ENCODE results near the gene METAP1D.
"Not testable (repeated sequence)": the region's sequence is repeated elsewhere in the genome, so short reads cannot be mapped to it uniquely, and the experiment has no call there.

METAP1D gene

DNA sequence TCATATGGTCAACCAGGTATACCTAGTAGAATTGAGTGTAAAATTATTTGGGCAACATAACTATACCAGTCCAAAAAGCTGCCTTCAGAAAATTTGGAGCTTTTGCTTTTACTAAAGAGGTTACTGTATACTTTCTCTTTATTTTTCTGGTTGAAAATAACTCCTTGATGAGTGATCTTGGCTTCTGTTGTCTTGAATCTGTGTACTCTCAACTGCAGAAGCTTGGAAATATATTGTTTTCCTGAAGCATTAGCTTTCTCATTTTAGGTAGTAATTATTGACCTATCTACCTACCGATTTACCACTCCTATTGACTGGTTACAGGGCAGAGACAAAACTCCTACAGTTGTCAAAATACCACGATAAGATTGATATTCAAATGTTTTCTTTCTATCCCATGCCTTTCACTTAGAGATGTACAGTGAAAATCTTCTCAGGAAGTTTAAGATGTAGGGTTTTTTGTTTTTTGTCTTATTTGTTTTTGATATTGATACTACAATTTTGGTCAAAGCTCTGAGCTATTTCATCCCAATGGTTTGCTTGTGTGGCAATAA is 49.9 kb downstream of the METAP1D start:
- no peak for DNase-seq

DNA sequence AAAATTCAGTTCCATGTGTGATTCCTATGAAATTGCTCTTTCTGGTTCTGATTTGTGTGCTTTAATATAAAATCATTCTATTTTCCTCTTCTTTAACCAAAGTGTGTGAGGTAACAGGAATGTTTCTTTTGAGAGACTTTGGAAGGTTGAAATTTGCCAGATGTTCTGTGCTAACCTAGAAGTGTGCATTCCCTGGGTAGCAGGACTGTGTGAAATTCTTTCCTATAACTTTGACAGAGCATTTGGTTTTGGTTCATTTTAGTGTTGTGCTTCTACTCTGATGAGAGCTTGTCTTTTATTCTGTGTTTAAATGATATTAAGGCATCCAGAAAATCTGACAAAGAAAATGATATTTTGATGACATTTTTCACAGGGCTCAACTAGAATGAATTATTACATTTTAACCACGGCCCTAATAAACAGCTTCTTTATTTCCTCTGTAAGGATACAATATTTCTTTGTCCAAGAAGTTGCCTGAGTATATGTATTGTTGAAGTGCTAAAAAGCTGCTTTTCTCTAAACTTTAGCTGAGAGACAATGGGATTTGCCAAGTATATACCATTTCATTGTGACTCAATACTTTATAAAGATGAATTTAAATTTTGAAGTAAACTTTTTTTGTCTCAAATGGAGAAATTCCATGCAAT is 50.8 kb downstream of the METAP1D start:
- DNase-seq, result no peak

DNA sequence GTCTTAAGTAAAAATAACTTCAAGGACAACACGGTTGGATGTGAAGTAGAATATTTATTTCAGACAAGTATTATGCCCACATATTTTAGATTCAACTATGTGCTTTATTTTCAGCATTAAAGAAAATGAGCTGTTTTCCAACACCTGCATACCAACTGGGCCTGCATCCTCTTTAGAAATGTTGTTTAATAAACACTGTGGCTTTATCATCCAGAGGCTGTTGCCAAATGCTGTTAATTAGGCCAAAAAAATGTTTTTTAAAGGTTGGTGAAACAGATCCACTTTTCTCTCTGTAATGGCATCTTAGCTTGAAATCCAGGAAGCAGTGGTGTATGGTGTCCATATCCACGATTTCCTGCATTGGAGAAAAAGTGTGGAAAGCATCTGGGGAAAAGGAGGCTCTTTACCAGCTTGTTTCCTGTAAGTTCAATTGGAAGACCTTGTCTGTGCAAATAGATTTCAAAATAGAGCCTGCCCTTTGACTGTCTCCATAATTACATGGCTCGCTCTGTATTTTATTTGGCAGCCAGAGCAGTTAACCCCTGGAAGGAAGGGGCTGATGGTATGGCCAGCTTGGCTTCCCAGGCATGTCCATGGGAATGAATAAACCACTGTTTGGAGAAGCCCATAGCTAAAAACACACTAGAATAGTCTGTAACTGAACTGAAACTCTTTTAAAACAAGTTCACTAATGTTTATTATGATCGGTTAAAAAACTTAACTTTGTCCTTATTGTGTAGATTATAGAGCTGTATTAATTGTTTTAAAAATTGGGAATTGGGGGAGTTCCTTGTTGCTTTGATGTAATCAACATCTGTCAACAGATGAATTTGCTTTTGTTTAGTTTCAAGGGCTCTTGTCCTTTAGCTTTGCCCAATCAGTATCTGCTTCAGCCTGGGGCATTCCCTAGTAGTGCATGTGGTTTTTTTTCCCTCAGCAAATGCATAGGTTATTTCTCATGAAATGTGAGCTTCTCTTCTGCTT is 52.5 kb downstream of the METAP1D start:
- no peak for DNase-seq

DNA sequence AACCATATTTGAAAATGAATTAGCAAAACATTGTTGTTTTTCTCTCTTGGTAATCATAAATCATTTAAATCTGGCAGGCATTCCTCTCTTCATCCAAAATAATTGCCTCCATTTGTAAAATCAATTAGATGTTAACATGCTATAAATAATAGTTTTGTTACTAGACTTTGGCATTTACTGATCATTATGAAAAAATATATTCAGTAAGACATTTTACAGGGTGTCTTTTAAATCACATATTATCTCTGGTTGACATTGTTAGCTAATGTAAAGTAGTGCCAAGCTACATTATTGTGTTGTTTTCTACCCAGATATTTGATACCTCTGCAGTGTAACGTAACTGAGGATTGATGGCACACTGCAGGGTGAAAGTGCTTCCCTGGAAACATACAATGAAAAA is 53.7 kb downstream of the METAP1D start:
- no peak for DNase-seq

DNA sequence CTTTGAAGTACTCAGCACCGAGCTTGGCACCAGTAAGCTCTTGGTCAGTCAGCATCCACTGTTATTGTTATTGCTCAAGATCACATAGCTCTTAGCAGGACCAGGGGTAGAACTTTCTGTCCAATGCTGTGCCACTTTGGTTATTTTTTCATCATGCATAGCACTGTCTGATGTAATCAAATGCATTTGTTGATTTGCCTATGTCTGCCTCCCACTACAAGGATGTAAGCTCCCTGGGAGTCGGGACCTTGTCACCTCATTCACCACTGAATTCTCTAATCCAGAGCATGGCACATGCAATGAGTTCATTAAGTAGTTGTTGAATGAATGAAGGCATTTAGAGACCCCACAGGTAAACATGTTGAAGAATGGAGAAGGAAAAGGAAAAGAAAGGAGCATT is 56.5 kb downstream of the METAP1D start:
- DNase-seq, result no peak

DNA sequence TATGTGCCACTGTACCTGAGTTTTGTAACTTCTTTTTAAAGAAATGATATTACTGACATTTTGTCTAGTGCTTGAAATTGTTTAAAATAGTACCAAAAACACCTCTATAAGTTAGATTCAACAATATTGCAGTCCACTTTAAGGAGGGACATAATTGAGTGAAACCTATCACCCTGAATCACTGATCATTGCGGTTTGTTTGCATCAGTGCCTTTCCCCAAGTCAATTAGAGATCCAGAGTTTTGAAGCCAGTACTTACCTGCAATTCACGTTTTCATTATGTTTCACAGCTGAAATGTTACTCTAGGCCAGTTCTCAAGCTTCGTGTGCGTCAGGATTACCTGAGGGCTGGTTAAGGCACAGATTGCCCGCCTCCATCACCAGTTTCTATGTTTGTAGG is 58.9 kb downstream of the METAP1D start:
- DNase-seq, result no peak

DNA sequence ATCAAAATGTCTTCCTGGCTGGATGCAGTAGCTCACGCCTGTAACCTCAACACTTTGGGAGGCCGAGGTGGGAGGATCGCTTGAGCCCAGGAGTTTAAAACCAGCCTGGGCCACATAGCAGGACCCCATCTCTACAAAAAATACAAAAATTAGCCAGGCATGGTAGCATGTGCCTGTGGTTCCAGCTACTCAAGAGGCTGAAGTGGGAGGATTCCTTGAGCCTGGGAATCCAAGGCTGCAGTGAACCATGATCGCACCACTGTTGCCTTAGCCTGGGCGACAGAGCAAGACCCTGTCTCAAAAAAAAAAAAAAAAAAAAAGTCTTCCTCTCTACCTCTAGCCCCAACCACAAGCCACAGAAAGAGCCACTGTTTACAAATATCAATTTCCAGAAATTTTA is 60.4 kb downstream of the METAP1D start:
- DNase-seq, result not testable (repeated sequence)

DNA sequence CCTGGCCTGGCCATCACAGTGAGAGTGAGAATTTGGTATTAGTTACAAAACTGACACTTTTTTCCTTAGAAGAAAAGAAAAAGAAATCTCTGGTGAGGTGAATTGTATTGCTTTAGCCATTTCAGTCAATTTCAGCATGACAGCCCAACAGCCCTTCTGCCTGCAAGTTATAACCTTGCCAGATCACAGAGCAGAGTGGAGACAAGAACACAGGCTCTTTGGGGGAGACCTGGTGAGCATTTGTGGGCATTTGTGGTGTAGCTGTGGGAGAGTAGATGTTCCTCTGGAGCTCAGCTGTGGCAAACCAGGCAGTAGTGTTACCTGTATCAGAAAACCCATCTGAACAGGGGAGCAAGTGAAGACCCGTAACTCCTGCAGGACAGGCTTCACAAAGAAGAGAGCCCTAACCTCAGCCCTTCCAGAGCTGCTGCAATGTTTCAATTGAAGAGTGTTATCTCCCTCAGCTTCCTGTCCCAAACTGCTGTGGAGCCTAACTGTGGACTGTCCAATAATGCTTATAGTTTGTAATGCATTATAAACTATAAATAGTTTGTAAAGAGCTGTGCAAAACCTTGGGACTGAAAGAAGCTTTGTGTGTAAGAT is 62.8 kb downstream of the METAP1D start:
- no peak for DNase-seq

DNA sequence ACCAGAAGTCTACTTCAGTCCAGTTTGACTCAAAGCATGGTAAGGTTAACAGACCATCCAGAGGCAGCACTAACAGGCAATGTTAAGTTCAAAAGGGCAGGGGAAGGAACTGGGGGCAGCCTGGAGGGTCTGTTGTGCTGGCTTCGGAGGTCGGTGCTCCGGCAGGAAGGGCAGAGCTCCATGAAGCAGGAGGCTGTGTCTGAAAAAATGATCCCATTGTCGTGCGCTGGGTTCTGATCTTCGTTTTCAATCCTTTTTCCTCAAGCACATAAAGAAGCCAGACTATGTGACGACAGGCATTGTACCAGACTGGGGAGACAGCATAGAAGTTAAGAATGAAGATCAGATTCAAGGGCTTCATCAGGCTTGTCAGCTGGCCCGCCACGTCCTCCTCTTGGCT is 63.7 kb downstream of the METAP1D start:
- DNase-seq, result no peak

DNA sequence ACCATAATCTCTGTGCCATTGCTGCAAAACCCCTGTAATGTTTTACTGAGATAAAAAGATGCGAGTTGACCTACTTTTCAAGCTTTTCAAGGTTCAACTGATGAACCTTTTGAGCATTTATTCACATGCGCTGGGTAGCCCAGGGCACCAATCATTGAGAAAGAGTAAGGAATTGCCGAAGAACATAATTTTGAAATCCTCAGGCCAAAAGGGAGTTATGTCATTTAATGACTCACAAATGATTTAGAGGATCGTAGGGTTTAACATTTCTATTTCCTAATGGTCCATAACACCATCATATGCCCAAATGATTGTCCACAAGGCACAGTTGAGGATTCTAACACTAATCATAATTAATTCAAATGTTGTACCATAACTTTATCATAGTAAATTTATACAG is 65.4 kb downstream of the METAP1D start:
- DNase-seq, result no peak

DNA sequence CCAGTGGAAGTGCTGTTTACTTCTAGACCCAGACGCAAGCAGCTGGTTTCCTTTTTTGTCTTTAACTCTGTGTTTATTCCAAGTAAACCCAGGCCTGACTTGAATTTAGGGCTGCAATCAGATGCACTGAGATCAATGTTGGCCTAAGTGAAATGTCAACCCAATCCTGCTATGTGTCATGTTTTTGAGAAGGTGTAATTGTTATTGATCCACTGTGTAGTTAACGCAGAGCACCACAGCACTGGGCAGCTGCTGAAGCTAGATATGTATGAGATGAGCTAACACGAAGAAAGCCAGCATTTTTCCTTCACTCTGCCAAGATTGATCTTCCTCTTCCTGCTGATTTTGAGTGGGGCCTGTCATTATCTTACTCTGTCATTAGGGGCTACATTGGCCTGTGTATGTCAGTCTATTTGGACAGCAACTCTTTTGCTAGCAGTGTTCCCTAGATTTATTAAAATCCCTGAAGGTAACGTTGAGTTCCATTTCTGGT is 66.7 kb downstream of the METAP1D start:
- DNase-seq, result no peak

DNA sequence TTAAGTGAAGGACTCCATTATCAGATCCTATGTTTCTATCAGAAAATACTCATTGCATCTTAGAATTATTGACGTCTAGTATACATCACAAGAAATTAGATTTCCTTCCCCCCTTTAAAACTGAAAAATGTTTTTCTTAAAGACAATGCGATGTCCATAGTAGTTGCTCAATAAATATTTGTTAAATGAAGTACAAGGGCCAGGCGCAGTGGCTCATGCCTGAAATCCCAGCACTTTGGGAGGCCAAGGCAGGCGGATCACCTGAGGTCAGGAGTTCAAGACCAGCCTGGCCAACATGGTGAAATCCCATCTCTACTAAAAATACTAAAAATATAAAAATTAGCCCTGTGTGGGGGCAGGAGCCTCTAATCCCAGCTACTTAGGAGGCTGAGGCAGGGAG is 68.2 kb downstream of the METAP1D start:
- DNase-seq, result not testable (repeated sequence)

DNA sequence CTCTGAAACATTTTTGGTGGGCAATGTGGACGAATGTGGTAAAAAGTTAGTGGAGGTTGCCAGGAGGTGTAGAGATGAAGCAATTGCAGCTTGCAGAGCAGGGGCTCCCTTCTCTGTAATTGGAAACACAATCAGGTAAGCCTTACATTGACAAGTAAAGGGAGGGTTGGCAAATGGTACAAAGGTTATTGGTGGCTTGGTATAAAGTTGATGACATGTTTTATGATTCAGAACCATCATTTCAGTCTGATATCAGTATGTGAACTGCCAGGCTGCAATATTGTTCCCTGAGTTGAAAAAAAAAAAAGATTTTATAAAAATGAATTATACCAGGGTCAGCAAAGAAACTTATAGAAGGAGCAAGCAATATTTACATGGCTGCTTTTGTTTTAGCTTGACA is 71.2 kb downstream of the METAP1D start:
- DNase-seq, result no peak

DNA sequence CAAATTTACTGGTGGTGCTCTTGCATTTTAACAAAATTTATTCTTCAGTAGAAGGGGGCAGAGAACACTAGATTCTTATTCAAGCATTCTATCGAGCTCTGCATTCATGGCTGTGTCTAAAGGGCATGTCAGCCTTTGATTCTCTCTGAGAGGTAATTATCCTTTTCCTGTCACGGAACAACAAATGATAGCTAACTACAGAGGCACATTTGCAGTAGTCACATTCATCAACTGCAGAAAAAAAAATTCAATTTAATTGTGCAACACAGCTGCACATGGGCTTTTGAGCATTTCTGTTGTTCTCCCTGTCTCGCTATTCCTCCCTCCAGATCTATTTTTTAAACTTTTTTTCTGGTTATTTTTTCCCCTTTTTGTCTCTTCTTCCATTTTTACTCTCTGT is 72.5 kb downstream of the METAP1D start:
- no peak for DNase-seq

DNA sequence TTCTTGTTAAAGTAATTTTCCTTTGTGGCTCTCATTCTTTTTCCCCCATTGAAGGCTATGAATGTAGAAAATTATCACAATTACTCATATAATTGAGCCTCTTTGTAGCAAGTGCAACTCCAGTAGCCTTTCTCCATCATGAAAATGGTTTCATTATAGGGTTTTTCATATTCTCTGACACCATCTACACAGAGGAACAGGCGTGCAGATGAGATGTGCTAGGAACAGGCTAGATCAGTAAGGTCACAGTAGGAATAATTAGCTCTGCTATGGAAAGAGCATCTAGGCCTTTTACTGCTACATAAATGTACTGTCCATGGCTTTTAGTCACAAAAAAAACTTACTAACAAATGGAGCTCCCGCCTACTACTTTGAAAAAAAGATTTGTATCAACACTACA is 73.0 kb downstream of the METAP1D start:
- no peak for DNase-seq

DNA sequence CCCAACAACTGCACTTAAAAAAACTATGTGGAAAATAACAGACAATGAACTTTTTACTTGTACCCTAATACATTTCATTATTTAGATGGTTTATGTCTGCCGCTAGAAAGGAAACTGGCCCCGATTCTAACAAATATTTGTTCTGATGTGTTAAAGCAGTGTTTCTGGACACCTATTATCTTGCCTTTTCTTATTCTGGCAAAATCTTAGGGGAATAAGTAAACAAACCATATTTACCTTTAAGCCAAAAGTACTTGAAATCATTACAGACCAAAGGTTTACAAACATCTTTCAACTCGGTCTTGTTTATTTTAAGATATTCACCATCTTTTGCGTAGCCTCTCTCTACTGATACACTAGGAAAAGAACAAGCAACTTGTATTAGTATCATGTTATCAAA is 73.8 kb downstream of the METAP1D start:
- no peak for DNase-seq

DNA sequence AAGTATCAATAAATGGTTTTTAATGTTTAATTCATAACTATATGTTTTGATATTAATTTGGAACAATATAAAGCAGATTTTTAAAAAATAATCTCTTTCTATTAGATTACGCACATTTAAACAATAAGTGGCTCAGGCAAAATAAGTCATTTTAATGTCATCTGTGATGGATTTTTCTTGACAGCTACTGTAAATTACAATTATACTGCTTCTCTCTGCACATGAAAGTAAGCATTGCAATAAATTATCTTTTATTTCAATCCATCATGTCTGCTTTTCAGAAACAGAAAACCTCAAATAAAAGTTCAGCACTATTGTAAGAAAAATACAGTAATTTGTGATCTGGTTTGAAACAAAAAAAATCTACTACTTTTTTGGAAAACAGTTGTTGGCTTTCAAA is 74.5 kb downstream of the METAP1D start:
- no peak for DNase-seq

DNA sequence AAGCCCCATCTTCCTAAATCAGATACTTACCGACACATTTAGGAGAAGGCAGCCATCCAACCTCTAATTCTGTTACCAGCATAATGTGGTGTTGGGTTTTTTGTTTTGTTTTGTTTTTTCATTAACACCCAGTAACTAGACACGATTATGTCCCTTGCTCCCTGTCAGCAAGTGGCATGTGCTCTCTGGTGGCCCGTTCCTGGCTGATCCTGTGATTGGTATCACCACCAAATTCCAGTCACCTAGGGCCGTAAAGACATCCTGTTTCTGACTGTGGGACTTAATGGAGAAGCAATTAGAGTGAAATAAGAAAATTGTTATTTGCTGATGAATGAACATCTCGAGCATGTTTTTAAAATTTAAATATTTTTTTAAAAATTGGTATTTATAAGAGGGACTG is 79.7 kb downstream of the METAP1D start:
- DNase-seq, result no peak

DNA sequence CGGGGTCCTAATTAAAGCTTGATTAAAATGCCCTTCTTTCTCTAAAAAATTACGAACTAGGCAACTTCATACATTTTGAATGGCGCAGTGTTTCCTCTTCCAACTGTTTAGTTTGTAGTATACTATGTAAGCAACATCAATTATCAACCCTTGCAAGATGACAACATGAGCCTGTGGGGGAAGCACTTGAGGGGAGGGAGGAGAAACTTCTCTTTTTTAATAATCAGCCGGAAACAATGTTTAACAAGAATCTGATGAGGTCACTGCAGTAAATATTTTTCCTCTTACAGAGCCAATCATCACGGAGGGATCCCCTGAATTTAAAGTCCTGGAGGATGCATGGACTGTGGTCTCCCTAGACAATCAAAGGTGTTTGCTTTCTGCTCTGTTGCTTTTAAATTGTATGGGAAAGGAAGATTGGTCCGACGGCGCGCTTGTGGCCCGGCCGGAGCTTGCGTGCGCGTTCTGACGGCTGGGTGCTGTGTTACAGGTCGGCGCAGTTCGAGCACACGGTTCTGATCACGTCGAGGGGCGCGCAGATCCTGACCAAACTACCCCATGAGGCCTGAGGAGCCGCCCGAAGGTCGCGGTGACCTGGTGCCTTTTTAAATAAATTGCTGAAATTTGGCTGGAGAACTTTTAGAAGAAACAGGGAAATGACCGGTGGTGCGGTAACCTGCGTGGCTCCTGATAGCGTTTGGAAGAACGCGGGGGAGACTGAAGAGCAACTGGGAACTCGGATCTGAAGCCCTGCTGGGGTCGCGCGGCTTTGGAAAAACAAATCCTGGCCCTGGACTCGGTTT is 80.3 kb downstream of the METAP1D start:
- no peak for DNase-seq

DNA sequence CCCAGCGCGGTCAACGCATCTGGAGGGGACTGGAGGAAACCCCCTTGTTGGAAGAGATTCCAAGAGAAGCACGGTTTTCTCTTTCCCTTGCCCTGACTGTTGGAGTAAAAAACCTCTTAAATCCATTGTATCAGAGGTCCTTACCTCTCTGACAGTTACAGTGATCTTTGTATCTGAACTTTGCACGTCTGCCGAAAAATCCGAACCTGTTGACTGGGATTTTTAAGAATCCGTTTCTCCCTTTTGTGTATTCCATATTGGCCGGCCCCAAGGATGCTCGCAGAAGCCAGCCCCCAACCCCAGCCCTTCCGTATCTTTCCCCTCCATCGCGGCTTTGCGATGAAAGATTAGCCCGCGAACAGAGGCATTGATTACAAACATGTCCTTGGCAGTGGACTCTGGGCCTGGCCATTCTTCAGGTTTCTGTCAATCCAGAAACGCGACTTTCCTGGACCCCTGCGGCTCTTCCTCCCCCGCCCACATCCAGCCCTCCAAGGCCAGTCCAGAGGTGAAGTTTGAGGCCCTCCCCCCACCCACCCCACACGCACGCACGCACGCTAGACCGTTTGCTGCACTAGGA is 81.0 kb downstream of the METAP1D start:
- no peak for DNase-seq

DNA sequence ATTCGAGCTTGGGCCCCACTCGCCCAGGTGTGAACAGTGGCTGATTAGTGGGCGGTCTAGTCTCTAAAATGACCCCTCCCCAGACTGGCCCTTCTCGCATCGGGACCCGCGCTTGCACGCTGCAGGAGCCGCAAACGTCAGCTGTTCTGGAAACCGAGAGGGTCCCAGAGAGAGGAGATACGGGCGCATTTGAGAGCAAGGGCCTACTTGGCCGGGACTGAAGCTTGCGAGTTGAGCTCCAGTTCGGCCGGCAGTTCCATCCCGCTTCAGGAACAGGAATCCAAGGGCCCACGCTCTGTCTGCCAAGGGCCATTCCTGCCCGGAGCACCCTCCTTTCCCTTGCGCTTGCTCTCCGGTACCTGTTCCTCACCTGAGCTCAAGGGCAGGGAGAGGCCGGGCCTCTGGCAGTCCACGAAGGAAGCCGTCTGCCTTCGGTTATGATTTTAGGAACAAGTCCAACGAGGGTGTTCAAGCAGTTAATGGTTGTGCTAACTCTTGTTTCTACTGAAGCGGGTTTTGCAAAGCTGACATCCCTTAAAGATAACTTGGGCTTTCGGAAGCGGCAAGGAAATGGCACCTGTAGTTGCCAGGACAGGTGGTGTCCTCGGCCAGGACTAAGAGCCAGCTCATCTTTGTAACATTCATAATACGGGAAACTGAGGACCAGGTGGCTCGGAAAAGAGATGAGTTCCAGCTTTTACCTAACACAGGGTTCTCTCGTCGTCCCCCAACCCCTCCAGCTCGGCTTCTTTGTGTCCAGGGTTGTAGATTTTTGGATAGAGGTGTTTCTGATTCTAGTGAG is 81.7 kb downstream of the METAP1D start:
- DNase-seq, result no peak
